Activated CD4-positive, CD25-positive, alpha-beta regulatory T cell treated with anti-CD3 and anti-CD28 coated beads, Interleukin-2, amount 50 U/mL, for 16 hours (primary cell): ENCODE results near the gene FAM120B.
"Not testable (repeated sequence)": the region's sequence is repeated elsewhere in the genome, so short reads cannot be mapped to it uniquely, and the experiment has no call there.

Experiments
- DNase-seq: peaks from one replicate; pipeline ENCODE4 v3.0.0-alpha.2; 2020; ENCODE audit warnings: low read depth, low spot score

The FAM120B gene

DNA sequence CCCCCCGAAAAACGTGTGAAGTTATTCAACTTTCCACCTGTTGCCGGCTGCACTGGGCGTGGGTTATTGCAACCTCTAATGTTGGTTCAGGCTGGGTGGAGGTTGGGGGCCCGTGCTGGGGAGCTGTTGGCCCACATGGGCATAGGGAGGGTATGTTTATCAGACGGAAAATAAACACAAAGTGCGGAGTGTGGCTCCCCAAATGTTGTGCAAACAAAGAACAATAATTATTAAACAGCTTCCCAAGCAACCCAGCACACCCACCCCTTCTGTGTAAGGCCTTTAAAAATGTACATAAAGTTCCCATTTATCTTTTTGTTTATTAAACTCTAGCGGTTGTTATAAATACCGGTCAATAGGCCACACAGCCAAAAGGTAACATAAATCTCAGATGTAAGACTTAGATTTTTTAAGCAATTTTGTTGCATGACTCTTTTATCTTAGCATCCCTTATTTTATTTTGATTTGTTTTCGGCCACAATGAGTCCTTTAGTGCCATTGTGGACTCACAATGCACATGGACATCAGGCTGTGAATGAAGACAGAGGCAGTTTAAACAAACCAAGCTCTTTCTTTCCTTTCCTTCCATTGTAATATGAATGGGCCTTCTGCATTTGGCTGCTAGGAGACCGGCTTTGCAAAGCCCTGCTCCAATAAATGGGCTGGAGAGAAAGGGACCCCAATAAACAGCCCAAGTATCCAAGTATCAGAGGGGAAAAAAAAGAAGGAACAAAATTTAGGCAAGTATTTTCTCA lies 8.8 kb upstream of the FAM120B start:
- DNase-seq = no peak

DNA sequence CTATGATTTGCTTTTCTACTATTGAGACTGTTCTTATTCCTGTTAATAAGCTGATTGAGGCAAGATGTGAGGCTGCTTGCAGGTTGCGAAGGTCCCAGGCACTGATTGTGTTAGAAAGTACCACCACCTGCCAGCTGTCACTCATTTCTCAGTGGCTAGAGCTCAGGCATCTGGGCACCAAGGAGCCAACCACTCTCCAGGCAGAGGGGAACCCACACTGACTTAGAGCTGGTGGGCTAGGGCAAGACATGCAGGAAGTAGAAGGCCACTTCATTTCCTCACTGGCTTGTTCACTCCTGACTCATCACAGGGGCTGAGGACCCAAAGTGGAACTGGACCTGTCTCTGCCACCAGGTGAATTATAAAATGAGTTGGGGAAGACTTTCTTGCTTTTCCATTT lies 7.9 kb upstream of the FAM120B start:
- DNase-seq = no peak

DNA sequence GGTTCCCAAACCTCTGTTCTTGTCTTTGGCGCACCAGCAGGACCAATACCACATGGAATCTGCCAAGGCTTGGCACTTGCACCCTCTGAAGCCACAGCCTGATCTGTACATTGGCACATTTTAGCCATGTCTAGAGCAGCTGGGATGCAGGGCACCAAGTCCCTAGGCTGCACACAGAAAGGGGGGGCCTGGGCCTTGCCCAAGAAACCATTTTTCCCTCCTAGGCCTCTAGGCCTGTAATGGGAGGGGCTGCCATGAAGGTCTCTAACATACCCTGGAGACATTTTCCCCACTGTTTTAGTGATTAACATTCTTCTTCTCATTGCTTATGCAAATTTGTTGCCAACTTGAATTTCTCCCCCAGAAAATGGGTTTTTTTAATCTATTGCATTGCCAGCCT lies 5.4 kb upstream of the FAM120B start:
- no peak for DNase-seq

DNA sequence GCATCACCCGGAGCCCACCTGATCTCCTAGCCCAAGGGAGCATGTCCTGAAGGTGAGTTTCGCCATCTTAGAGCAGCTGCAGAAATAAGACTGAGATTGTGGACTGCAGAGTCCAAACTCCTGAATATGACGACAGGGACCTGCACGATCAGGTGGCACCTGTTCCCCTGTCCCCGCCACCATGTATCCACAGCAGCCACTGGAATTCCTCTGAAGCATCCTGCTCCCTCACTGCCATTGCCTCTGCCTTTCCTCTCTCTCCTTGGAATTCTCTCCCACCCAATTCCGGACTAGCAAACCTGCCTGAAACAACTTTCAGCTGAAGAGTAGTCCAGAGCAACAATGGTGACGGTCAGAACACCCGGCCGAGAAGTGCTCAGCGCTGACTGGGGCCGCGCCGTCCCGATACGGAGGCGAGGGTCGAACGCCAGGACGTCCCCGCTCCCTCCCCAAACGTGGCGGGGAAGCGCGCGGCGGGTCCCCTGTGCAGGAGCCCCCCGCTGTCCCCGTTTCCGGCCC lies 694 bp upstream of the FAM120B start:
- no peak for DNase-seq

DNA sequence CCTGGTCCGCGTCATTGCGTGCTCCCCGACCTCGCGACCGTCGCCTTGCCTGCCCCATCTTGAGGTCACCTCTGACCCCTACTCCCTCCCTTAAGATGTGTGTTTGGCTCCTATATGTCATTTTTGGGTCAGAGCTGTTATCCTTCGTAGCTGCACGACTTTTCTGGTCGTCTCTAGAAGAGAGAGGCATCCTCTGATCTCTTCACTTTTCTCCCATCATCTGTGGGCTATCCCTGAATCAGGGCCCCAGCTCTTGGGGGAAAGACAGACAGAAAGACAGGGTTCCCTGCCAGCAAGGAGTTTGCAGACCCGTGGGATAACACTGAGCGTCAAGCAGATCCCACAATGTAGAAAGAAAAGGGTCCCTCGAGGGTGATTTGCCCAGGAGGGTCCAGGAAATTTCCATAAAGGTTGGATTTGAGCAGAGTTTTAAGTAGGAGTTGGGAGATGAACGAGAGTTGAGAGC lies 555 bp downstream of the FAM120B start:
- DNase-seq = no peak

DNA sequence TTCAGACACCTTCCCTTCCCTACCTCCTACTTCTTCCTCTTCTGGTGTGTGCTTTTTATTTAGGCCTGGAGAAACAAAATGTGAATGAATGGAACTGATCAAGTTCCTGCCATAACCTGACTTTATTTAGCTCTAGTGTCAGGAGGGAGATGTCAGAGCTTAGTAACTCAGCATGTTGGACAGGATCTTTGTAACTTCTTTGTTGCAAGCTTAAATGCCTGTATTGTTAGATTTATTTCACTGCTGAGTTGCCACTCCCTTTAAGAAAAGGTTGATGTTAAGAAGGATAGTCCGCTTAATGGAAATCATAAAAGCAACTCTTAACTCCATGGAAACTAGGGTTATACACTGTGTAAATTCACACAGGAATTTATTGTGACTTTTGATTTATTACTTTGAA lies 2.2 kb downstream of the FAM120B start:
- DNase-seq = no peak

DNA sequence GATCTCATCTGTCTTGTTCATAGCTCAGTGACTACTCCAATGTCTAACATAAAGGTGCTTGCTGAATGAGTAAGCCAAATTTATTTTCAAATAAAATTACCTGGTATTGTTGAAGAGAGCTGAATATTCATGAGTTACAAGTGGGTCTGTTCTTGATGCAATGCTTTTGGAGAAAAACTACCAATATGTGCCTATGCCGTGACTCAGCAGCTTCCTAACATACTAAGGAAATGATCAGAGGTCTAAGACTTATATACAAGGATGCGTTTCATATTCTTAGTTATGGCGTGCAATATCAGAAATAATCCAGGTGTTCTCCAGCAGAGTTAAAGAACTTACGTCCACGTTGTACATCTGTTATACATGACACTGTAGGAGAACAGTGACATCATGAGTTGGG lies 5.1 kb downstream of the FAM120B start:
- no peak for DNase-seq

DNA sequence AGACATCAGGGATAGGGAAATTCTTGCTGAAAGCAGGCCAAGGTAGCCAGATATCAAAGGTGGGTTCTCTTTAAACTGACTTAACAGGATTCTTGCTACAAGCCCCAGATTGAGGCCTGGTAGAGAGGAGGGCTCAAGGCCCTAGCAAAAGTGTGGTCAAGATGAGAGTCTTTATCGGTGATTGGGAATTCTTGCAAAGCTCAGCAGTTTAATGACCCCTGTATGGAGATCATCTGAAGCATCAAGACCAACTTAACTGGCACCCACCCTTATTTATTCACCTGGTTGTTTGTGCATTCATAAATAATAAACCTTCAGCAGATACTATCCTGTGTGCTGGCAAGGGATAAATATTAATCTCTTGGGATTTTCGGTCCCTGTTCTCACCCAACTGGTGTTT lies 6.3 kb downstream of the FAM120B start:
- no peak for DNase-seq

DNA sequence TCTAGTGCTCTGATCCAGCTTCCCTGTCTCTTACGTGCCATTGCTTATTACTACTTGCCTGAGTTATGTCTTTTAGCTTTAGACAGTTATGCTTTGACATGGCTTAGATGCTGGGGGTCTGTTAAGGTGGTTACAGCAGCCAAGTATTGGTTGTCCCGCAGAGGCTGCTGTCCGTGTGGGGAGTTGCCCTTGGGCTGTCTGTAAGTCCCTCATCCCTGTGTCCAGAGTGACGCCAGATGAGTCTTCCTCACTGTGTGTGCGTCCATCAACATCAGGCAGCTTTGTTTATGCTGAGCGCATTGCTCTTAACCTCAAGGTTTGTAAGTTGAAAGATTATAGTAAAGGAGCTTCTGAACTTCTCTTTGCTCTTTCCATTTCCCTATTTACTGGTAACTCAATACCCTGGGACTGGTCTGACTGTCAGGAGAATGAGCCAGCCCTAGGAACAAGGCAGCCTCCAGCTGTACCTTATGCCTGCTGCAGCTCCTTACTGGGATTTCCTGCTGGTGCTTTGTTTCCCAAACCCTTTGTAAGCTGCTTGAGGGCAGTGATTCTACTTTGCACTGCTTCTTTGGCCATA lies 7.2 kb downstream of the FAM120B start:
- DNase-seq = no peak

DNA sequence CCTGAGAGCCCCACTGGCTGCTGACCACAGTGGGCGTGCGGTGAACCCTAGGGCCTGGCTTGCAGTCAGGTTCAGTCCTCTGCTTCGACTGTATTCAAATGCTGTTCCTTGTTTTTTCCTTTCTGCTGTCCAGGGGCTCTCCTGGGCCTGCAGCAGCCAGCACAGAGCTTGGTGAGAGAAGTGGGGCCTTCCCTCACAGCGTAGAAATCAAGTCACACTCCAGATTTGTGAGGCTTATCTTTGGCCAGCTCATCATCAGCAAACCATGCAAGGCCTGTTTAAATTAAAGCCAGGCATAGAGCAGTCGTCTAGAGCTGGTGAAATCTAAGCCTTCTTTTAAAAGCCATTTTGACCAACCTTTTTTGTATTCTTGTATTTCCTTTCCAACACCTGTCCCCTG lies 8.4 kb downstream of the FAM120B start:
- no peak for DNase-seq

DNA sequence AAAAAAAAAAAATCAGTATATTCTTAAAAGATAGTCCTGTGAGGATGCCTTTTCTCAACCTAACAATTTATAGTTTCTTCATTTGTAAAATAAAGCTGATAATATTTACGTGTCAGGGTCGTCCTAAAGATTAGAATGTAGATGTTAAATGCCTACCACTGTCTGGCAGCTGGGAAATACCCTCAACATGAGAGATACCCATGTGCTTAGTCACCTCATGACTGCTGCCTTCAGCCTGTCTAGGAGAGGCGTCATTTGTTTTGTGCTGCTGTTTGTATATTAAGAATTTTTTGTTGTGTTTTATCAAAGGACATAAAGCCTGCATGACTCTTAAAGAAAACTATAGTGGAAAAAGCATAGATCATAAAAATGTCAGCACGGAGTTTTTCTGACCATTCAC lies 9.5 kb downstream of the FAM120B start:
- no peak for DNase-seq

DNA sequence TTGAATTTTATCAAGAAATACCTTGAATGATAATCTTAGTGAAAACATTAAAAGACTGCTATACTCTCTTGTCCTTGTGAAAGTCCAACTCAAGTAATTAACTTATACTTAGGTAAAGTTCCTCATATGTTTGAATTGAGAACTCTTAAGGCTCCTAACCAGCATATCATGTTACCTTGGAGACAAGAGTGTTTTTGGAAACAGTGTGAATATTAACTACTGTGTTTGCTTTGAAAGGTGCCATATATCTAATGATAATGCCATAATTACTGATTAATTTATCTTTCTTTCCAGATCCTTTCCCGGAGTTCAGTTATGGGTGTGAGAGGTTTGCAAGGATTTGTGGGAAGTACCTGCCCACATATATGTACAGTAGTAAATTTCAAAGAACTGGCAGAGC lies 10.5 kb downstream of the FAM120B start:
- no peak for DNase-seq

DNA sequence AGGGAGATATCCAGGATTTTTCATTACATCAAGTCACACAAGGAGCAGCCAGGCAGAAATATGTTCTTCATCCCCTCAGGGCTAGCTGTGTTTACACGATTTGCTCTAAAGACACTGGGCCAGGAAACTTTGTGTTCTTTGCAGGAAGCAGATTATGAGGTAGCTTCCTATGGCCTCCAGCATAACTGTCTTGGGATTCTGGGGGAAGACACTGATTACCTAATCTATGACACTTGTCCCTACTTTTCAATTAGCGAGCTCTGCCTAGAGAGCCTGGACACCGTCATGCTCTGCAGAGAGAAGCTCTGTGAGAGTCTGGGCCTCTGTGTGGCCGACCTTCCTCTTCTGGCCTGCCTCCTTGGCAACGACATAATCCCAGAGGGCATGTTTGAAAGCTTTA lies 11.2 kb downstream of the FAM120B start:
- DNase-seq = no peak

DNA sequence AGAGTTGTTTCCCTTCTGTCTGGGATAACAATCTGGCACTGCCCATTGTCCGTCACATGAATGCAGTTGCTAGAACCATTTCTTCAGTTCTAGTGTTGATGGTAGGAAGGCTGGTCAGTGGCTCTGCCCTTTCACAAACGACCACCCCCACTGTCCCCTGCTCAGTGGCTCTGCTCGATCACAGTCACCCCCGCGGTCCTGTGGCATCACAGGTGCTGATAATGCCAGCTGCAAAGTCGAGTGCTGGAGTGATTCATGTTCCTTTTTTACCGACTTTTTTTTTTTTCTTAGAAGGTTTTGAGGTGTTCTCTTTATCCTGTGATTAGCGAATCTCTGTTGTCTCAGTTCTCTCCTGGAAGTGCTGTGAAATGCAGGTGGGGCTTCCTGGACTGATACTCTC lies 22.8 kb downstream of the FAM120B start:
- DNase-seq = no peak

DNA sequence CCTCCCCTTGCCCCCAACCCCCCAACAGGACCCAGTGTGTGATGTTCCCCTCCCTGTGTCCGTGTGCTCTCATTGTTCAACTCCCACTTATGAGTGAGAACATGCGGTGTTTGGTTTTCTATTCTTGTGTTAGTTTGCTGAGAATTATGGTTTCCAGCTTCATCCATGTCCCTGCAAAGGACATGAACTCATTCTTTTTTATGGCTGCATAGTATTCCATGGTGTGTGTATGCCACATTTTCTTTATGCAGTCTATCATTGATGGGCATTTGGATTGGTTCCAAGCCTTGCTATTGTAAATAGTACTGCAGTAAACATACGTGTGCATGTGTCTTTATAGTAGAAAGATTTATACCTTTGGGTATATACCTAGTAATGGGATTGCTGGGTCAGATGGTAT lies 28.6 kb downstream of the FAM120B start:
- DNase-seq = not testable (repeated sequence)

DNA sequence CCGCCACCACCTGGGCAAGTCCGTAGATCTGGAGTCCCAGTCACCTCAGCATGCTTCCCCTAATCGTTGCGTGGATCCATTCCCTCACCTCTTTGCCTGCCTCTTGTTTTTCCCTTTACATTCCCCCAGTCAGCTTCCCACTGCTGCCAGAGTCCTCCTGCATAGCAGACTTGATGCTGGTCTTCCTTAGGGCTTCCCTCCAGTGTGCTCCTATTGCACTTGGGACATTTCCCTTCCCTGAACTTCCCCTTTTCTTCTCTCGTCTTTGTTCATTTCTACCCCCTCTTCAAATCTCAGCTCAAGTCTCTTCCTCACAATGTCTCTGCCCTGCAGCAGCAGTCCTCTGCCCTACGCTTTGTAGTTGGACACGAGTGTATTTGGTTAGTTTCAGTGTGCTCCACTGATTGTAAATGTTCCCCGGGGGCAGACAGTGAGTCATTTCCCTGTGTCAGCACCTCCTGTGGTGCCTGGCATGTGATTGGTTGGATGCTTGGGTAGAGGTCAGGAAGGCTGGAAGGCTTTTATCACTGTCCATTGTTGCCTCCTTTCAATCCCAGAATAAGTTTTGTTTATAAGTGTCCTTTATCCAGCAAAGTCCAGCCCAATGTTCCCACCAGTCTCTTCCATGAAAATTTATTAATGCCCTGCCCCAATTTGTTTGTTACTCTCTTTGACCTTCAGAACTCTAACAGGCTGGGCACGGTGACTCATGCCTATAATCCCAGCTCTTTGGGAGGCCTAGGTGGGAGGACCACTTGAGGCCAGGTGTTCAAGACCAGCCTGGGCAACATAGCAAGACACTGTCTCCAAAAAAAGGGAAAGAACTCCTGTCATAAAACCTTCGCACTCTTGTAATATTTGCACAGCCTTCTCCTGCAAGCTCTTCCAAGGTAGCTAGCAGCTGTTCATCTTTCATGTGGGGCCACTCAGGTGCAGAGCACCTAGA lies 38.3 kb downstream of the FAM120B start:
- DNase-seq = no peak

DNA sequence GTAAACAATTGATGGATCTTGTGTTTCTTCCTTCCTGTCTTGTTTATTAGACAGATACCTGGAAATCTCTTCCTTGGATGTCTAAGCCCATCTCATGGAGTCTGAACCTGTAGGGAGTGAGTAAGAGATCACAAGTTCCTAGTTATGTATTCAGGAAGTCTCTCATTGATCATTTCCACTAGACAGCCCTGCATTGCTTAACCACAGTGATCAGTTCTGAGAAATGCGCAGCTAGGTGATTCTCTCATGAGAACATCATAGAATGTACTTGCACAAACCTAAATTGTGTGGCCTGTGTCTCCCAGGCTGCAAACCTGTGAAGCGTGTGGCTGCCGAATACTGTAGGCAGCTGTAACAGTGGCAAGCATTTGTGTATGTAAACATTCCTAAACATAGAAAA lies 39.1 kb downstream of the FAM120B start:
- DNase-seq = no peak

DNA sequence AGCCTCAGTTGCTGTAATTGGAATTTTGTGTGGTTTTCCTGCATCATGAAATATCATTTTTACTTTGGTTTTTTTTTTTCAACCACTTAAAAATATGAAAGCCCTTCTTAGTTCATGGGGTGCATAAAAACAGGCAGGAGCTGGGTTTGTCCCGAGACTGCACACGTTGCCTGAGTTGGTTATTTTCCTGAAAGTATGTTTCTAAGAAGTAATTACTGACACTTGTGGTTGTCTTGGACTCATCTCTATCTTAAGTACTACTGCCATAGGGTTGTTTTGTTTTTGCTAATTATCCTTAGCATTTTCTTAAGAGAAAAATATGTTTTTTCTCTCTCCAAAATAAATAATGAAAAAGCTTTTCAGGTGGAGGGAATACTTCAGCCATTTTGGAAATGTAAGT lies 40.1 kb downstream of the FAM120B start:
- DNase-seq = no peak

DNA sequence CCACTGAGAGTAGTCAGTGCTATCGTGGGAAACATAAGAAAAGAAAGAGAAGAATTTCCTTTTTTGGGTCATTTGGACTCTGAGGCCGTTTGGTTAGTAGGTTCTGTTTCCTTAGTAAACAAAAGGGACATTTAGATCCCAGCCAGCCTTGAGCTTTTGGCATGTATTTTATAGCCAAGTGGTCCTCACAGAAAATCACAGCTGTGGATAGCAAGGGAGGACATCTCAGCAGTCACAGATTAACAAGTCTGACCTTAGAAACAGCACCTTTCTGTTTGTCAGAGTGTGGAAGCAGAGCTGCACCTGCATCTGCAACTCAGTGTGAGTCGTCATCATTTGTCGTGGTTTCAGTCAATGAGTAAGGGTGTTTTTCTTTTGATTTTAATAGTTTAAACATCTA lies 40.5 kb downstream of the FAM120B start:
- DNase-seq = no peak

DNA sequence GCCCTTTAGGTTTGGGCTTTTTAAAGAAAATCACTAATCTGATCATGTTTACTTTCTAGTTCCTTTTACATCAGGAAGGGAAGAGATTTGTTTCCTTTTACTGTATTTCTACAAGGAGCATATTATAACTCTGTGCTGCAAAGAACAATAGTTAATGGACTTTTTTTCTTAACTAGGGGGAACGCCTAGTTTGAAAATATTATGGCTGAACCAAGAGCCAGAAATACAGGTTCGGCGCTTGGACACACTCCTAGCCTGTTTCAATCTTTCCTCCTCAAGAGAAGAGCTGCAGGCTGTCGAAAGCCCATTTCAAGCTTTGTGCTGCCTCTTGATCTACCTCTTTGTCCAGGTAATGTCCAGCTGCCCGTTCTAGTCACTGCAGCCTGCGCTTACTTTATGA lies 41.4 kb downstream of the FAM120B start:
- DNase-seq = no peak

DNA sequence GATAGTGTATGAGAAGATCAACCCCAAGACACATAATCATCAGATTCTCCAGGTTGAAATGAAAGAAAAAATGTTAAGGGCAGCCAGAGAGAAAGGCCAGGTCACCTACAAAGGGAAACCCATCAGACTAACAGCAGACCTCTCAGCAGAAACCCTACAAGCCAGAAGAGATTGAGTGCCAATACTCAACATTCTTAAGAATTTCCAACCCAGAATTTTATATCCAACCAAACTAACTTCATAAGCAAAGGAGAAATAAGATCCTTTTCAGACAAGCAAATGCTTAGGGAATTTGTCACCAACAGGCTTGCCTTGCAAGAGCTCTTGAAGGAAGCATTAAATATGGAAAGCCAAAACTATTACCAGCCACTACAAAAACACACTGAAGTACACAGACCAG lies 44.9 kb downstream of the FAM120B start:
- DNase-seq = not testable (repeated sequence)

DNA sequence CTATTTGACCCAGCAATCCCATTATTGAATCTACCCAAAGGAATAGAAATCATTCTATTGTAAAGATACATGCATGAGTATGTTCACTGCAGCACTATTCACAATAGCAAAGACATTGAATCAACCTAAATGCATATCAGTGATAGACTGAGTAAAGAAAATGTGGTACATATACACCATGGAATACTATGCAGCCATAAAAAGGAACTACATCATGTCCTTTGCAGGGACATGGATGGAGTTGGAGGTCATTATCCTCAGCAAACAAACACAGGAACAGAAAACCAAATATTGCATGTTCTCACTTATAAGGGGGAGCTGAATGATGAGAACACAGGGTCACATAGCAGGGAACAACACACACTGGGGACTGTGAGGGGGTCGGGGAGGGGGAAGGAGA lies 48.6 kb downstream of the FAM120B start:
- DNase-seq = not testable (repeated sequence)
